Neural cell (in vitro differentiated cells): Measurements from ENCODE around the gene GDF7. TPM values are rescaled to one million over a fixed set of nuclear protein-coding genes. Genes with fewer than 3 reads are reported as not detected.

Source experiments
- H2AFZ ChIP-seq: fragments of 200-600, 300-800 bp; sonication (generic), shearing (Covaris generic); 2 replicates; pipeline ENCODE4 v1.6.0; 2014; ENCODE audit warnings: low read depth, mild to moderate bottlenecking, antibody characterized with exemption, low read length, moderate library complexity
- H3F3A ChIP-seq: fragments of 200-600 bp; shearing (Covaris generic); 2 replicates; pipeline ENCODE4 v1.6.1; 2016; ENCODE audit warnings: mild to moderate bottlenecking, moderate library complexity, mixed read lengths, antibody characterized with exemption, low read length; ENCODE audit not compliant: insufficient read depth, poor library complexity, severe bottlenecking
- H3K27ac ChIP-seq: fragments of 200-600, 300-800 bp; sonication (generic), shearing (Covaris generic); 2 replicates; pipeline ENCODE4 v1.5.1; 2014; ENCODE audit warnings: mild to moderate bottlenecking, low read length, moderate library complexity
- H3K27me3 ChIP-seq: fragments of 300-800, 200-600 bp; sonication (generic), shearing (Covaris generic); 2 replicates; pipeline ENCODE4 v1.6.0; 2014; ENCODE audit warnings: mild to moderate bottlenecking, low read depth, low read length, moderate library complexity; ENCODE audit not compliant: insufficient read depth
- H3K36me3 ChIP-seq: fragments of 300-800, 200-600 bp; sonication (generic), shearing (Covaris generic); 2 replicates; pipeline ENCODE4 v1.5.1; 2014; ENCODE audit warnings: mild to moderate bottlenecking, antibody characterized with exemption, low read length, moderate library complexity; ENCODE audit not compliant: insufficient read depth
- H3K4me2 ChIP-seq: fragments of 300-800, 200-600 bp; sonication (generic), shearing (Covaris generic); 2 replicates; pipeline ENCODE4 v1.6.0; 2014; ENCODE audit warnings: mild to moderate bottlenecking, low read length
- H3K4me3 ChIP-seq: fragments of 300-800, 200-600 bp; sonication (generic), shearing (Covaris generic); 2 replicates; pipeline ENCODE4 v1.5.1; 2014; ENCODE audit warnings: mild to moderate bottlenecking, low read length, moderate library complexity
- H3K79me2 ChIP-seq: fragments of 200-600 bp; shearing (Covaris generic); replicated peaks from 2 replicates; pipeline ENCODE4 v1.6.0; 2014; ENCODE audit warnings: mild to moderate bottlenecking, low read length, moderate library complexity; ENCODE audit not compliant: insufficient read depth
- H3K9ac ChIP-seq: fragments of 300-800, 200-600 bp; sonication (generic), shearing (Covaris generic); 2 replicates; pipeline ENCODE4 v1.6.1; 2016; ENCODE audit warnings: mild to moderate bottlenecking, low read length, mixed read lengths
- H3K9me2 ChIP-seq: fragments of 200-600 bp; shearing (Covaris generic); 2 replicates; pipeline ENCODE4 v1.6.1; 2016; ENCODE audit warnings: mild to moderate bottlenecking, low read length, mixed read lengths; ENCODE audit not compliant: insufficient read depth
- H3K9me3 ChIP-seq: fragments of 200-600, 300-800 bp; sonication (generic), shearing (Covaris generic); 2 replicates; pipeline ENCODE4 v1.6.1; 2016; ENCODE audit warnings: mild to moderate bottlenecking, mixed run types, low read length, moderate library complexity, mixed read lengths
- H4K20me1 ChIP-seq: fragments of 200-600 bp; shearing (Covaris generic); 2 replicates; pipeline ENCODE4 v1.6.1; 2016; ENCODE audit warnings: mild to moderate bottlenecking, mixed run types; ENCODE audit not compliant: insufficient read depth
- CTCF ChIP-seq: fragments of 450-650 bp; IDR thresholded peaks from 2 replicates; pipeline ENCODE4 v1.5.1; 2014; ENCODE audit warnings: antibody characterized with exemption, mild to moderate bottlenecking, moderate library complexity; ENCODE audit not compliant: poor library complexity, severe bottlenecking
- EP300 ChIP-seq: fragments of 450-650 bp; conservative IDR thresholded peaks from 2 replicates; pipeline ENCODE4 v1.6.1; 2014; ENCODE audit warnings: antibody characterized with exemption, mild to moderate bottlenecking, moderate library complexity; ENCODE audit not compliant: poor library complexity, severe bottlenecking
- EZH2 ChIP-seq: fragments of 200-600, 300-800 bp; shearing (Covaris generic), sonication (generic); IDR thresholded peaks from 2 replicates; pipeline ENCODE4 v1.6.1; 2014; ENCODE audit warnings: antibody characterized with exemption, low read length, borderline replicate concordance, mild to moderate bottlenecking; ENCODE audit not compliant: insufficient read depth, poor library complexity, severe bottlenecking
- MXI1 ChIP-seq: fragments of 450-650 bp; conservative IDR thresholded peaks from 2 replicates; pipeline ENCODE4 v1.6.1; 2014; ENCODE audit warnings: antibody characterized with exemption, mild to moderate bottlenecking; ENCODE audit not compliant: poor library complexity, severe bottlenecking
- POLR2AphosphoS5 ChIP-seq: IDR thresholded peaks from 2 replicates; pipeline ENCODE4 v1.6.1; 2012
- RAD21 ChIP-seq: fragments of 450-650 bp; conservative IDR thresholded peaks from 2 replicates; pipeline ENCODE4 v1.6.1; 2014; ENCODE audit warnings: antibody characterized with exemption, mild to moderate bottlenecking, moderate library complexity
- SMC3 ChIP-seq: fragments of 450-650 bp; conservative IDR thresholded peaks from 2 replicates; pipeline ENCODE4 v1.6.1; 2014; ENCODE audit warnings: antibody characterized with exemption, mild to moderate bottlenecking, moderate library complexity; ENCODE audit not compliant: poor library complexity
- TAF1 ChIP-seq: IDR thresholded peaks from 2 replicates; pipeline ENCODE4 v1.6.1; 2012; ENCODE audit warnings: low read depth
- polyA plus RNA-seq: library from polyadenylated mRNA; depleted of rRNA; stranded (reverse); fragments of >200 nt; gene quantifications from 2 replicates; pipeline ENCODE4 v1.2.3, GENCODE V29; 2014
- TF ChIP-seq, protein P1 (sequence below): IDR thresholded peaks from 2 replicates; pipeline ENCODE4 v1.6.1; 2012; ENCODE audit warnings: borderline replicate concordance

GDF7 gene
- polyA plus RNA-seq, 1 donor from 2014 or later: 0.38 TPM

DNA sequence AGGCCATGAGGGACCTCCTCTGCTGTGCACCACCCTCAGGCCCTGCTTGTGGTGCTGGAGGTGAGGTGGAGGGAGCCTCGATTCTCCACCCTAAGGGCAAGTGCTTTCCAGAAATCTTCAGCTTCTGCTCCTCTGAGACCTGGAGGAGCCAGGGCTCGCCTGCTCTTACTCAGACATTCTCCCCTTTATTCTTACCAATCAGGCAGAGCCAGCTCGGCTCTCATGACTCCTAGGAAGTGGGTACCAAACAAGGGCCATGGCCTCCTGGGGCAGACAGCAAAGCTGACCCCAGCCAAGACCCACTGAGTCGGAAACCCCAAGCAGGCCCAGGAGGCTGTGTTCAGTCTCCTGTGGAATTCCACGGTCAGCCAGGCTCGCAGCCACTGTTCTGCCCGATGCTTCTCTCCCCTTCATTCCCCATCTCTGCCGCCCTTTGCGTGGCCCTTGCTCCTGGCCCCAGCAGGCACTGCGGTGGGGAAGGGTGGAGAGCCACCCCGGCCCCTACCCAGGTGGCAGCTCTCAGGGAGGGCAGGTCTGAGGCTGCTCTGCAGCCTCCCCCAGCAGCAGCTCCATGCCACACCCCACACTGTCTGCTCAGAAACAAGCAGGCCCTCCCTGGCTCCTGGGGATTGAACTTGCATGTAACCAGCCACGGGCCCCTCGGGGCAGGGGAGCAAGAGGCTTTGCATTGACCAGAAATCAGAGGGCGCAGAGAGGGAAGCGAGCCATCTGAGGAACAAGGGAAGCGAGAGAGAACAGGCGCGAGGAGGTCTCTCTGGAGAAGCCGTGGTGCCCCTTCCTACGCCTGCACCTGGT lies 40.0 kb upstream of the GDF7 start:
- Histone ChIP-seq H3K4me3 (no peak overlapping the region), H3K9ac (no peak overlapping the region), H3K9me2 (no peaks in the 10 kb centered on the region), H3K9me3 (no peaks in the 10 kb centered on the region), H2AFZ (no peak overlapping the region), H3K27me3 (no peaks in the 10 kb centered on the region), H3K4me2 (no peak overlapping the region), H3F3A (no peaks in the 10 kb centered on the region), H3K27ac (no peak overlapping the region), H3K36me3 (no peaks in the 10 kb centered on the region), H3K79me2 (no peaks in the 10 kb centered on the region), H4K20me1 (no peaks in the 10 kb centered on the region)
- no peak for TF ChIP-seq TAF1
- no peak for TF ChIP-seq POLR2AphosphoS5
- TF ChIP-seq EP300: no peak
- no peak for TF ChIP-seq CTCF

DNA sequence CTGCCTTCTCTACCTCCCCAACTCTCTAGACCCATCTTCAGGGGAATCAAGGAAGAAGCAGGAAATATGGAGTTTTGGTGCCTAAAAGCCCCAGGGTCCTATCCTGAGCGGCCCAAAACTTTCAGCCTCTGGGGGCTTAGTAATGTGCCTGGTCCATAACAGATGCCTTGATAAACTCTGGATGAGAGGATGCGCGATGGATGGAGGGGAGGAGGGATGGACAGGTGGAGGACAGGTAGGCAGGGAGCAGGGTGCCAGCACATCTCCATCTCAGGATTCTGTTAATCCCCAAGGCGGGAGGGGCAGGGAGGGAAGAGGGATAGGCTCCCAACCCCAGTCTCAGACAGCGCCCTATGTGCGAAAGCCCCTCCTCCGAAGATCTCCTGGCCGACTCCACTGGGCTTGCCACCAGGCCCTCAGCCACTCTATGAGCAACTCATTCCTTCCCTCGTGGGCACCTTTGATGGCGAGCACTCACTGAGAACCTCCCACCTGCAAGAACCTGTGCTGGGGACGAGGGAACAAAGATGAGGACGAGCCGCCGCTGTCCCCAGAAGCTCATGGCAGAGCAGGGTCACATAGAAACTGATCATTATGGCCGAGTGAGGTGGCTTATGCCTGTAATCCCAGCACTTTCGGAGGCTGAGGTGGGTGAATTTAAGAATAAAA lies 39.1 kb upstream of the GDF7 start:
- H2AFZ ChIP-seq: no peak overlapping the region
- no peak overlapping the region for H3K4me3 ChIP-seq
- H3F3A ChIP-seq: no peaks in the 10 kb centered on the region
- no peak overlapping the region for H3K4me2 ChIP-seq
- H3K36me3 ChIP-seq: no peaks in the 10 kb centered on the region
- H3K79me2 ChIP-seq: no peaks in the 10 kb centered on the region
- H4K20me1 ChIP-seq: no peaks in the 10 kb centered on the region
- no peak overlapping the region for H3K27ac ChIP-seq
- H3K9me2 ChIP-seq: no peaks in the 10 kb centered on the region
- no peaks in the 10 kb centered on the region for H3K9me3 ChIP-seq
- H3K9ac ChIP-seq: no peak overlapping the region
- H3K27me3 ChIP-seq: no peaks in the 10 kb centered on the region
- TF ChIP-seq MXI1 (no peak), CTCF (no peak), EP300 (no peak), EZH2 (no peak), RAD21 (no peak), TAF1 (no peak), SMC3 (no peak), POLR2AphosphoS5 (no peak)
- TF ChIP-seq, protein P1, sequence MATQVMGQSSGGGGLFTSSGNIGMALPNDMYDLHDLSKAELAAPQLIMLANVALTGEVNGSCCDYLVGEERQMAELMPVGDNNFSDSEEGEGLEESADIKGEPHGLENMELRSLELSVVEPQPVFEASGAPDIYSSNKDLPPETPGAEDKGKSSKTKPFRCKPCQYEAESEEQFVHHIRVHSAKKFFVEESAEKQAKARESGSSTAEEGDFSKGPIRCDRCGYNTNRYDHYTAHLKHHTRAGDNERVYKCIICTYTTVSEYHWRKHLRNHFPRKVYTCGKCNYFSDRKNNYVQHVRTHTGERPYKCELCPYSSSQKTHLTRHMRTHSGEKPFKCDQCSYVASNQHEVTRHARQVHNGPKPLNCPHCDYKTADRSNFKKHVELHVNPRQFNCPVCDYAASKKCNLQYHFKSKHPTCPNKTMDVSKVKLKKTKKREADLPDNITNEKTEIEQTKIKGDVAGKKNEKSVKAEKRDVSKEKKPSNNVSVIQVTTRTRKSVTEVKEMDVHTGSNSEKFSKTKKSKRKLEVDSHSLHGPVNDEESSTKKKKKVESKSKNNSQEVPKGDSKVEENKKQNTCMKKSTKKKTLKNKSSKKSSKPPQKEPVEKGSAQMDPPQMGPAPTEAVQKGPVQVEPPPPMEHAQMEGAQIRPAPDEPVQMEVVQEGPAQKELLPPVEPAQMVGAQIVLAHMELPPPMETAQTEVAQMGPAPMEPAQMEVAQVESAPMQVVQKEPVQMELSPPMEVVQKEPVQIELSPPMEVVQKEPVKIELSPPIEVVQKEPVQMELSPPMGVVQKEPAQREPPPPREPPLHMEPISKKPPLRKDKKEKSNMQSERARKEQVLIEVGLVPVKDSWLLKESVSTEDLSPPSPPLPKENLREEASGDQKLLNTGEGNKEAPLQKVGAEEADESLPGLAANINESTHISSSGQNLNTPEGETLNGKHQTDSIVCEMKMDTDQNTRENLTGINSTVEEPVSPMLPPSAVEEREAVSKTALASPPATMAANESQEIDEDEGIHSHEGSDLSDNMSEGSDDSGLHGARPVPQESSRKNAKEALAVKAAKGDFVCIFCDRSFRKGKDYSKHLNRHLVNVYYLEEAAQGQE: no peak
